ENCODE results near the gene SUPT7L.
A peak's percentile ranks its signal among the peaks of the same experiment; 100 is the strongest.

Gene SUPT7L

GRCh38 chr2:27663285-27664153, at the start of gene SUPT7L, which contains the start of gene SLC4A1AP:
Gene SUPT7L (minus strand): TSS chr2:27663614. CDS start chr2:27662192, 1,422 bp downstream.
Gene SLC4A1AP (plus strand): TSS chr2:27663889. CDS start chr2:27663915, 26 bp downstream.
- H3K9me3 ChIP-seq (ENCODE audit: control insufficient read depth, low read length) = no peaks in the 10 kb centered on the region
- H3K36me3 ChIP-seq (ENCODE audit: control insufficient read depth, insufficient read depth, low read length) = no peaks in the 10 kb centered on the region
- no peaks in the 10 kb centered on the region for H3K27me3 ChIP-seq (ENCODE audit: control insufficient read depth, insufficient read depth, low read length)
- peaks cover 9% of the 10 kb centered on the region for H3K4me1 ChIP-seq (ENCODE audit: control insufficient read depth, insufficient read depth, low read length)
- peak within 1 kb of the TSS; percentile 81 for H3K9ac ChIP-seq (ENCODE audit: low read length)
- peak within 1 kb of the TSS; percentile 81 for H3K4me3 ChIP-seq (ENCODE audit: low read length)

- H3K4me3 ChIP-seq (ENCODE audit: low read length) = no peak overlapping the region
- no peaks in the 10 kb centered on the region for H3K9me3 ChIP-seq (ENCODE audit: control insufficient read depth, low read length)
- H3K9ac ChIP-seq (ENCODE audit: low read length) = no peak overlapping the region
- no peaks in the 10 kb centered on the region for H3K36me3 ChIP-seq (ENCODE audit: control insufficient read depth, insufficient read depth, low read length)
- H3K4me1 ChIP-seq (ENCODE audit: control insufficient read depth, insufficient read depth, low read length) = peaks cover 7% of the 10 kb centered on the region
- peaks cover 10% of the 10 kb centered on the region for H3K27me3 ChIP-seq (ENCODE audit: control insufficient read depth, insufficient read depth, low read length)
Observed at GRCh38 chr2:27713201-27713600, 49.8 kb upstream of the SUPT7L start.

GRCh38 chr2:27712522-27712921, 49.1 kb upstream of the SUPT7L start:
- H3K36me3 ChIP-seq (ENCODE audit: control insufficient read depth, insufficient read depth, low read length) = no peaks in the 10 kb centered on the region
- peaks cover 7% of the 10 kb centered on the region for H3K4me1 ChIP-seq (ENCODE audit: control insufficient read depth, insufficient read depth, low read length)
- H3K9ac ChIP-seq (ENCODE audit: low read length) = no peak overlapping the region
- H3K9me3 ChIP-seq (ENCODE audit: control insufficient read depth, low read length) = no peaks in the 10 kb centered on the region
- H3K4me3 ChIP-seq (ENCODE audit: low read length) = no peak overlapping the region
- peaks cover 10% of the 10 kb centered on the region for H3K27me3 ChIP-seq (ENCODE audit: control insufficient read depth, insufficient read depth, low read length)

- H3K36me3 ChIP-seq (ENCODE audit: control insufficient read depth, insufficient read depth, low read length) = no peaks in the 10 kb centered on the region
- peaks cover 11% of the 10 kb centered on the region for H3K4me1 ChIP-seq (ENCODE audit: control insufficient read depth, insufficient read depth, low read length)
- peaks cover 10% of the 10 kb centered on the region for H3K27me3 ChIP-seq (ENCODE audit: control insufficient read depth, insufficient read depth, low read length)
Observed at GRCh38 chr2:27711804-27712203, 48.4 kb upstream of the SUPT7L start.

GRCh38 chr2:27710640-27711430, 47.4 kb upstream of the SUPT7L start:
- peaks cover 7% of the 10 kb centered on the region for H3K27me3 ChIP-seq (ENCODE audit: control insufficient read depth, insufficient read depth, low read length)
- H3K36me3 ChIP-seq (ENCODE audit: control insufficient read depth, insufficient read depth, low read length) = no peaks in the 10 kb centered on the region
- no peaks in the 10 kb centered on the region for H3K9me3 ChIP-seq (ENCODE audit: control insufficient read depth, low read length)
- no peak overlapping the region for H3K9ac ChIP-seq (ENCODE audit: low read length)
- no peak overlapping the region for H3K4me3 ChIP-seq (ENCODE audit: low read length)
- H3K4me1 ChIP-seq (ENCODE audit: control insufficient read depth, insufficient read depth, low read length) = peaks cover 19% of the 10 kb centered on the region

More at GRCh38 chr2:27711804-27712203, 48.4 kb upstream of the SUPT7L start:
- H3K9ac ChIP-seq (ENCODE audit: low read length) = no peak overlapping the region
- H3K9me3 ChIP-seq (ENCODE audit: control insufficient read depth, low read length) = no peaks in the 10 kb centered on the region
- no peak overlapping the region for H3K4me3 ChIP-seq (ENCODE audit: low read length)

GRCh38 chr2:27709960-27710575, 46.7 kb upstream of the SUPT7L start:
- Histone ChIP-seq H3K9ac (ENCODE audit: low read length) (no peak overlapping the region), H3K9me3 (ENCODE audit: control insufficient read depth, low read length) (no peaks in the 10 kb centered on the region), H3K4me1 (ENCODE audit: control insufficient read depth, insufficient read depth, low read length) (peaks cover 21% of the 10 kb centered on the region), H3K36me3 (ENCODE audit: control insufficient read depth, insufficient read depth, low read length) (no peaks in the 10 kb centered on the region), H3K4me3 (ENCODE audit: low read length) (no peak overlapping the region), H3K27me3 (ENCODE audit: control insufficient read depth, insufficient read depth, low read length) (peaks cover 2% of the 10 kb centered on the region)

GRCh38 chr2:27709326-27709725, 45.9 kb upstream of the SUPT7L start:
- no peak overlapping the region for H3K9ac ChIP-seq (ENCODE audit: low read length)
- H3K27me3 ChIP-seq (ENCODE audit: control insufficient read depth, insufficient read depth, low read length) = no peaks in the 10 kb centered on the region
- no peaks in the 10 kb centered on the region for H3K36me3 ChIP-seq (ENCODE audit: control insufficient read depth, insufficient read depth, low read length)
- H3K9me3 ChIP-seq (ENCODE audit: control insufficient read depth, low read length) = no peaks in the 10 kb centered on the region
- H3K4me1 ChIP-seq (ENCODE audit: control insufficient read depth, insufficient read depth, low read length) = peaks cover 23% of the 10 kb centered on the region
- H3K4me3 ChIP-seq (ENCODE audit: low read length) = no peak overlapping the region

- H3K27me3 ChIP-seq (ENCODE audit: control insufficient read depth, insufficient read depth, low read length) = no peaks in the 10 kb centered on the region
- H3K36me3 ChIP-seq (ENCODE audit: control insufficient read depth, insufficient read depth, low read length) = no peaks in the 10 kb centered on the region
- H3K9me3 ChIP-seq (ENCODE audit: control insufficient read depth, low read length) = no peaks in the 10 kb centered on the region
- peaks cover 23% of the 10 kb centered on the region for H3K4me1 ChIP-seq (ENCODE audit: control insufficient read depth, insufficient read depth, low read length)
- no peak overlapping the region for H3K4me3 ChIP-seq (ENCODE audit: low read length)
- no peak overlapping the region for H3K9ac ChIP-seq (ENCODE audit: low read length)
Observed at GRCh38 chr2:27708666-27709065, 45.3 kb upstream of the SUPT7L start.

- Histone ChIP-seq H3K27me3 (ENCODE audit: control insufficient read depth, insufficient read depth, low read length) (no peaks in the 10 kb centered on the region), H3K4me1 (ENCODE audit: control insufficient read depth, insufficient read depth, low read length) (peaks cover 27% of the 10 kb centered on the region), H3K36me3 (ENCODE audit: control insufficient read depth, insufficient read depth, low read length) (no peaks in the 10 kb centered on the region), H3K4me3 (ENCODE audit: low read length) (no peak overlapping the region), H3K9ac (ENCODE audit: low read length) (no peak overlapping the region), H3K9me3 (ENCODE audit: control insufficient read depth, low read length) (no peaks in the 10 kb centered on the region)
Observed at GRCh38 chr2:27708257-27708654, 44.8 kb upstream of the SUPT7L start.

- Histone ChIP-seq H3K27me3 (ENCODE audit: control insufficient read depth, insufficient read depth, low read length) (no peaks in the 10 kb centered on the region), H3K4me3 (ENCODE audit: low read length) (no peak overlapping the region), H3K36me3 (ENCODE audit: control insufficient read depth, insufficient read depth, low read length) (no peaks in the 10 kb centered on the region), H3K9ac (ENCODE audit: low read length) (no peak overlapping the region), H3K9me3 (ENCODE audit: control insufficient read depth, low read length) (no peaks in the 10 kb centered on the region), H3K4me1 (ENCODE audit: control insufficient read depth, insufficient read depth, low read length) (peaks cover 28% of the 10 kb centered on the region)
Observed at GRCh38 chr2:27707462-27708256, 44.2 kb upstream of the SUPT7L start.

GRCh38 chr2:27705851-27706622, 42.6 kb upstream of the SUPT7L start:
- H3K9me3 ChIP-seq (ENCODE audit: control insufficient read depth, low read length) = no peaks in the 10 kb centered on the region
- peak overlapping the region; percentile 55 for H3K9ac ChIP-seq (ENCODE audit: low read length)
- H3K4me3 ChIP-seq (ENCODE audit: low read length) = no peak overlapping the region
- peaks cover 28% of the 10 kb centered on the region for H3K4me1 ChIP-seq (ENCODE audit: control insufficient read depth, insufficient read depth, low read length)
- no peaks in the 10 kb centered on the region for H3K27me3 ChIP-seq (ENCODE audit: control insufficient read depth, insufficient read depth, low read length)
- no peaks in the 10 kb centered on the region for H3K36me3 ChIP-seq (ENCODE audit: control insufficient read depth, insufficient read depth, low read length)

Data from mucosa of stomach (tissue), 1 donor.